Hindlimb muscle (tissue), 1 donor: ENCODE data around the gene KIF5C. TPM values are rescaled to one million over a fixed set of nuclear protein-coding genes. Genes with fewer than 3 reads are reported as not detected.
"Not testable (repeated sequence)": the region's sequence is repeated elsewhere in the genome, so short reads cannot be mapped to it uniquely, and the experiment has no call there.

Source experiments
- DNase-seq: peaks from one replicate; pipeline ENCODE4 v3.0.0-alpha.2; 2013
- polyA plus RNA-seq: library from polyadenylated mRNA; unstranded; fragments of 120-200 nt; gene quantifications from one replicate; pipeline ENCODE4 v1.2.1, GENCODE V29; 2013; ENCODE audit not compliant: insufficient read length

KIF5C gene
- 0.96 TPM for polyA plus RNA-seq

- peak; percentile 69 for DNase-seq
Measured at GRCh38 chr2:148874868-148875341, at the start of gene KIF5C. KIF5C (plus strand) TSS chr2:148875227; CDS start chr2:148875618, 391 bp downstream.

GRCh38 chr2:148826791-148827190, 48.2 kb upstream of the KIF5C start:
- no peak for DNase-seq

DNA sequence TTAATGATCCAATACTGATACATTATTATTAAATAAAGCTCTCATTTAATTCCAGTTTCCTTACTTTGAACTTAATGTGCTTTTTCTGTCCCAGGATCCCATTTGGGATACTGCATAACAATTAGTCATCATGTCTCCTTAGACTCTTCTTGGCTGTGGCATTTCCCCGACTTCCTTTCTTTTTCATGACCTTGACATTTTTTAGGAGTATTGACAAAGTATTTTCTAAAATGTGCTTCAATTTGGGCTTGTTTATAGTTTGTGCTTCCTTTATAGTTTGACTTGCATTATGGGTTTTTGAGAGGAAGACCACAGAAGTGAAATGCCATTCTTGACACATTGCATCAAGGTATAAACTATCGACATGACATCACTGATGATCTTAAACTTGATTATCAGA, 46.1 kb upstream of the KIF5C start:
- DNase-seq = no peak

DNA sequence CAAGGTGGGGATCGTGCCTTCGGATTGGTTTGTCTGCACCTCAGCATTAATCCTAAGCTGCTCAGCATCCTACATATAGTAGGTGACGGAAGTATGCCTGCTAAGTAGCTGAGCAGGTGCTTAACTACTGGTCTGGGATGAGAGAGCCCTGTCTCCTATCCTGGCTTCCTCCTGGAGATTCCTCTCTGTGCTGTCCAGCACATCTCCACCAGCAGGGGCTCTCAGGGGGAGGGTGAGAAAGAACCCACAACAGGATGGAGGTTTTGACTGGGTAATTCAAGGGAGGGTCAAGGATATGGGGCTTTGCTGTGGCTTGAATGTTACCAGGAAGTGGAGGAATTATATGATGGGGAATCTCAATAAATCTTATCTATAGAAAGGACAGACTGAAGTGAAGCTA, 45.4 kb upstream of the KIF5C start:
- no peak for DNase-seq

- no peak for DNase-seq
Measured at GRCh38 chr2:148832637-148833036, 42.4 kb upstream of the KIF5C start.

DNA sequence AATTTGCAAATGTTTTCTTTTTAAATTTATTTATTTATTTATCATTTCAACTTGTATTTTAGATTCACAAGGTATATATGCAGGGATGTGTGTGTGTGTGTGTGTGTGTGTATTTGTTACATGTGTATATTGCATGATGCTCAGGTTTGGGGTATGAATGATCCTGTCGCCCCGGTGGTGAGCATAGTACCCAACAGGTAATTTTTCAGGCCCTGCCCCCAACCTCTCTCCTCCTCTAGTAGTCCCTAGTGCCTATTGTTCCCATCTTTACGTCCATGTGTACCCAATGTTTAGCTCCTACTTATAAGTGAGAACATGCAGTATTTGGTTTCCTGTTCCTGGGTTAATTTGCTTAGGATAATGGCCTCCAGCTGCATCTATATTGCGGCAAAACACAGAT, 33.0 kb upstream of the KIF5C start:
- no peak for DNase-seq

GRCh38 chr2:148848146-148848545, 26.9 kb upstream of the KIF5C start:
- no peak for DNase-seq

DNA sequence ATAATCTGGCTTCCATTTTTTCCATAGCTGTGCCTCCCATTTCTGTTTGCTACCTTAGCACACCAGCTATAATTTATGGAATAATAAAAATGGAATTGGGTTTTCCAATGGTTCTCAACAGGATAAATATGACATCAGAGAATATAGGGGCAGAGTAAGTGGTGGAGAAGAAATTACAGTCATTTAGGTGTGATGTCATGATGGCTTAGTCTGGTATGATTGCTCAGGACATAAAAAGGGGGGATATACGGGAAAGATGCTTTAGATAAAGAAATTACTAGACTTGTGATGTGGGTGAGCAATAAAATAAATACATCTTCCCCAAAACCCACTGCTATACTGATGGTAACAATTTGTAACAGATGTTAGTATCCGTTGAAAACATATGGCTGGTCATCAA, 21.6 kb upstream of the KIF5C start:
- DNase-seq = no peak

- no peak for DNase-seq
Measured at GRCh38 chr2:148860037-148860436, 15.0 kb upstream of the KIF5C start.

DNA sequence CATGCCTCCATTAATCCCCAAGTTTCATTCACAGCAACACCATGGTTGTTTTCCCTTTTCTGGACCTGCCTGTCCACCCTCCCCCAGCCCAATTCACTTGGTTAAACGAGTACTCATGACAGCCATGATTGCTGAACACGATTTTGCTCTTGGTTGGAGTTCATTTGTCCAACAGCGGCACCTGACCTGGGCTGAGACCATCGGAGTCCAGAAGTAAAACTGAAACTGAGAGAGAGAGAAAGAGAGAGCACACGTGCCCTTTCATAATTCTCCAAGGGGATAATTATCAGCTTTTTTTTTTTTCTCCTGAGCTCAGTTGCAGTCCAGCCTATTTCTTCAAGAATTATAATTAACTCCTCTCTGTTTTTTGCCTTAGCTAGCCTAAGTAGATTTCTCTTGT, 13.7 kb upstream of the KIF5C start:
- no peak for DNase-seq

GRCh38 chr2:148862478-148862877, 12.5 kb upstream of the KIF5C start:
- DNase-seq = not testable (repeated sequence)

- DNase-seq = no peak
Measured at GRCh38 chr2:148865512-148865911, 9.5 kb upstream of the KIF5C start.

- no peak for DNase-seq
Measured at GRCh38 chr2:148866091-148866490, 8.9 kb upstream of the KIF5C start.

DNA sequence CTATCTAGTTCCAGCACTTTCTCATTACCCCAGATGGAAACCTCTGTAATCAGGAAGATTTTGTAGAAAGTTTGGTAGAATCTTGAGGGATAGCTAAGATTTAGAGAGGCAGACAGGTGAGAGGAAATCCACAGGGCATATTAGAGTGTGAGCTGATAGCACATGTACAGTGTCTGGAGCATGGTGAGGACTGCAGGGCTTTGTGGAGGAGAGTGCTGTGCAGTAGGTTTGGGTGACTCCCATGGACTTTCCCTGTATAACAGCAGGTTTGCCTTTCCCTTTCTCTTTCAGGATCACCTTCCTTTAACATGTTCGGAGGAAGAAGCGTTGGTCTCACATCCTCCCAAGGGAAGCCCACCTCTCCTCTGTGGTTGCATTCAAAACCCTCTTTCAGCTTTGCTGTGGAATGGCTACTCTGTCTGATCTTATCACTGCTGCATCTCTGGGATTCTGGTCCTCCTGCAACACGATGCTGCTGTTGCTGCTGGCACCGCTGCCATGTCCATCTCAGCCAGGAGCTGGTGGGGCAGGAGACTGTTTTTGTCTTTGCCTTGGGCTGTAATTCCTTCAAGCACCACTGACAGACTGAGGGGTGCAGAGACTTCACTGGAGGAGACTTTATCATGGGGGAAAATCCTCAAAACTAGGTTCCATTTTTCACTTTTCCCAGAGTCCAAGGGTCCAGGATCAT, 7.8 kb upstream of the KIF5C start:
- no peak for DNase-seq

DNA sequence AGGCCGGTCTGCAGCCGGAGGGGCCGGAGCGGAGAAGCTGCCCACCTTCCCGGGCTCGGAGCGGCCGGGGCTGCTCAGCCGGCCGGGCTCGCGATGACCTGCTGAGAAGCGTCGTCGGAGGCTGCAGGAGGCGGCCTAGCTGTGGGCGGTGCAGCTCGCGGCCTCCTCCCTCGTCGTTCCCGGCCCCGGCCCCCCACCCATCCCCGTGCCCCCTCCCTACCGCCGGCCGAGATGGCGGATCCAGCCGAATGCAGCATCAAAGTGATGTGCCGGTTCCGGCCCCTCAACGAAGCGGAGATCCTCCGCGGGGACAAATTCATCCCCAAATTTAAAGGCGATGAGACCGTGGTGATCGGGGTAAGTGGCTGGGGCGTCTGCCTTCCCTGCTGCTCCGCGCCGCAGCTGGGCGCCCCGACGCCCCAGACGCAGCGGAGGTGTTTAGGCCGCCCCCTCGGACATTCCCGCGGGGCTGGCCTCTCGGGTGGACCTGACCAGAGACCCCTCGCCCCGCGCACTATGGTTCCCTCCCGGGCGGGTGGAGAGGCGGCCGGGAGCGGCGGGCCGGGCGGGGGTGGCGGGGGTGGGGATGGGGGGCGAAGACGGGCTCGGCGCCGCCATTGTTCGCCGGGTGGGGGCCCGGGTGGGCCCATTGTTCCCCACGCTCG, 492 bp downstream of the KIF5C start:
- no peak for DNase-seq

GRCh38 chr2:148876202-148876594, 1.2 kb downstream of the KIF5C start:
- no peak for DNase-seq

GRCh38 chr2:148876595-148877402, 1.8 kb downstream of the KIF5C start:
- DNase-seq = peak; percentile 38

DNA sequence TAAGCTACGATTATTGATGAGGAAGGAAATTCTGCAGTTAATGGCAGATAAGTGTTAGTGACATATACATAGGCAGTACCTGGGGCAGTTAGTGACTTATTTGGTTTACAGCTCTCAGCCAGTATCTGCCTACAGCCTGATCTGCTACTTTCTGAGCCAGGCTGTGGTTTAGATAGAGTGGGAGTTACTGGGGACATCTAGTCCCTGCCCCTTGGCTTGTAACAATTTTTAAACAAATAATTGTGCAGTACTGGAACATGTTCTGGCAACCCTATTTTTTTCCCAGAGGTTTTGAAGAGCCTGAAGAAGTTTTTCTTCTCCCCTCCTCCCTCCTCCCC, 2.3 kb downstream of the KIF5C start:
- DNase-seq = no peak

DNA sequence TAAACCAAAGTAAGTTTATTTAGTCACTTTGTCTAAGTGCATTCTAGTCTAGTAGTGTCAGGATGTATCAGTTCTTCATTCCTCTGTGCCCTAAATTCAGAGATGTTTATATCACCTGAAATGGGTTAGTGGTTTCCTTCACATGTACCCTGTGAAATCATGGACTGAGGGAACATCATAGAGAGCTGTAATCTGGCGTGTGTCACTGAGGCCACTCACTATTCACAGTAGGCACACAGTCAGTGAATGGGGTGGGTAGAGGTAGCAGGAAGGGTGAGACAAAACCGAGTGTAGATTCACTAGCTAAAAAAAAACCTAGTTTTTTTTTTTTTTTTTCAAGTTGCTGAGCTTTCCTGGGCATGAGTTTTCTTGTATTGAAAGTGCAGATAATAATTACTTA, 5.6 kb downstream of the KIF5C start:
- DNase-seq = no peak

DNA sequence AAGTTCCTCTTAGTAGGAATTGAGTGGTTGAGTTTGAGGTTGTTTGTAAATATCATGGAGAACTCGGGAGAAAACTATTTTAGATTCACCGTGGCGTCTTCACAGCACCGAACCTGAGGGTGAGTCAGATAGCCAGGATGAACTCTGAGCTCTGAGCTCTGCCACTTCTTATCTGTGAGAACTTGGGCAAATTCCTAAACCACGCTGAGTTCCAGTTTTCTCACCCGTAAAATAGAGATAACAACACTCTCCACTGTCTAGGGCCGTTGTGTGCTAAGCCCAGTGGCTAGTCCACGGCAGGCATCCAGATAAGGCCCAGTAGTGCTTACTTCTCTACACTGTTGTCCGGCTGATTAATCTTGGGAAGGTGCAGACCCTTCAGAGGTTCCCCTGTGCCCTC, 7.0 kb downstream of the KIF5C start:
- DNase-seq = no peak

- no peak for DNase-seq
Measured at GRCh38 chr2:148885209-148885608, 10.2 kb downstream of the KIF5C start.

DNA sequence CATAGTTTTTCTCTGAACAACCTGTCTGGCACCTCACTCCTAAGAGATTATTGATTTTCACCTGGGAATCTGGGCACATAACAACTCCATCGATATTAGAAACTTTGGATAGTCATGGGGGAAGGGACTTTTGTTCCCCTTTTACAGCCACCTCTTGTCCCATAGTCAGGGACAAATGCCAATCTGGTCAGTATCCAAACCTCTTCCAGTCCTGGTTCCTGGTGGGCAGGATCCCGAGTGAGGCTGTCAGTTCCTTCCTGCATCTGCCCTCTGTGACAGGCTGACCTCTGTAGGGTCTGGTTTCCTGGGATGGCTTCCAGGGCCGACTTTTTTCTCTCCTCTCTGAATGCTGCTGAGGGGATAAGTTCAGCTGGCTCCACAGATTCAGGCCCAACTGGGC, 11.0 kb downstream of the KIF5C start:
- DNase-seq = no peak

DNA sequence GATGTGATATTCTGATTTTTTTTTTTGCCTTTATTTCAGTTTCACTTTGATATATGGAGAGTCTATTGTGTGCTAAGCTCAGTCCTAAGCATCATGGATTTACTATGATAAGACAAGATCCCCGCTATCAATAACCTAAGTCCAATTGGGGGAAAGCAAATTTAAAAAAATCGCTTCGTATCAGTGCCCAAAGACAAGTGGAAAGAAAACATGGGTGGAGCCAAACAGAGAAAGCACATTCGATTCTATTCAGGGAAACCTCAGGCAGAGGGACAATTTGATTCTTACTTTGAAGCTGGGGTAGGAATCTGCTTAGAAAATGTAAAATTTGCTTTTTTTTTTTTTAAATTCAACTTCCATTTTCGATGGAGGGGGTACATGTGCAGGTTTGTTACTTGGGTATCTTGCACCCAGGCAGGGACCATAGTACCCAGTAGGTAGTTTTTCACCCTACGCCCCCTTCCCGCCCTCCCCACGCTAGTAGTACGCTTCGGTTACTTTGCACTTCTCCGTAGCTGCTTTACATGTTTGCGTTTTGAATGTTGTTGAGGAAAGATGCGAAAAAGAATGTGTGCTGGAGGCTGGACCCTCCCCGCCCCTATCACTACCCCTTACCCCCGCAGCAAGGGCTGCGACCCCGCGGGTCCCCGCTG, 12.4 kb downstream of the KIF5C start:
- no peak for DNase-seq
